ENCODE data around the gene NBAS.

The NBAS gene

DNA sequence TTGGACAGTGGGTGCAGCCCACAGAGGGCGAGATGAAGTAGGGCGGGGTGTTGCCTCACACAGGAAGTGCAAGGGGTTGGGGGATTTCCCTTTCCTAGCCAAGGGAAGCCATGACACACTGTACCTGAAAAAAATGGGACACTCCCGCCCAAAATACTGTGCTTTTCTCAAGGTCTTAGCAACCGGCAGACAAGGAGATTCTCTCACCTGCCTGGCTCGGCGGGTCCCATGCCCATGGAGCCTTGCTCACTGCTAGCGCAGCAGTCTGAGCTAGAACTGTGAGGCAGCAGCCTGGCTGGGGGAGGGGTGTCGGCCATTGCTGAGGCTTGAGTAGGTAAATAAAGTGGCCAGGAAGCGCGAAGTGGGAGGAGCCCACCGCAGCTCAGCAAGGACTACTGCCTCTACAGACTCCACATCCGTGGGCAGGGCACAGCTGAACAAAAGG lies 244.7 kb downstream of the NBAS start:
- TF ChIP-seq, protein P1, sequence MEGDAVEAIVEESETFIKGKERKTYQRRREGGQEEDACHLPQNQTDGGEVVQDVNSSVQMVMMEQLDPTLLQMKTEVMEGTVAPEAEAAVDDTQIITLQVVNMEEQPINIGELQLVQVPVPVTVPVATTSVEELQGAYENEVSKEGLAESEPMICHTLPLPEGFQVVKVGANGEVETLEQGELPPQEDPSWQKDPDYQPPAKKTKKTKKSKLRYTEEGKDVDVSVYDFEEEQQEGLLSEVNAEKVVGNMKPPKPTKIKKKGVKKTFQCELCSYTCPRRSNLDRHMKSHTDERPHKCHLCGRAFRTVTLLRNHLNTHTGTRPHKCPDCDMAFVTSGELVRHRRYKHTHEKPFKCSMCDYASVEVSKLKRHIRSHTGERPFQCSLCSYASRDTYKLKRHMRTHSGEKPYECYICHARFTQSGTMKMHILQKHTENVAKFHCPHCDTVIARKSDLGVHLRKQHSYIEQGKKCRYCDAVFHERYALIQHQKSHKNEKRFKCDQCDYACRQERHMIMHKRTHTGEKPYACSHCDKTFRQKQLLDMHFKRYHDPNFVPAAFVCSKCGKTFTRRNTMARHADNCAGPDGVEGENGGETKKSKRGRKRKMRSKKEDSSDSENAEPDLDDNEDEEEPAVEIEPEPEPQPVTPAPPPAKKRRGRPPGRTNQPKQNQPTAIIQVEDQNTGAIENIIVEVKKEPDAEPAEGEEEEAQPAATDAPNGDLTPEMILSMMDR (IDR thresholded peaks at IDR 0.05; ENCODE audit: low read depth, low read length), result no peak
- DNase-seq (ENCODE audit: low read depth, low spot score), result no peak

DNA sequence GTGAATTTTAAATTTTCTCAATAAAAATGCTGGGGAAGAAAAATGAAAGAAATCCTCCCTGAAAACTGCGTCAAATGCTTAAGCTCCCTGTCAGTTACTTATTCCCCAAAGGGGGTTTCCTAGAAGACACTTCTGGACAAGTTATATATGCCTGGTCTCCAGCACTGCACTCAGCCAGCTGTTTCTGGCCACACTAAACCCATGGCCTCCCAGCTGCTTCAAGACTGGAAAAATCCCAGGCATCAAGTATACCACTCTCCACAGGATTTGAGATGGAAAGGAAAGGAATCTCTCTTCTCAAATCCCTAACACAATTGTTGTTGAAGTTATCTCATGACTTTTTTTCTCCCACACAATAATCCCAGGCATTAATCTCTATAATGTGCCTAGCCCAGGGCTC lies 245.7 kb downstream of the NBAS start:
- H3K4me3 ChIP-seq (ENCODE audit: low read depth, low read length), result no peak overlapping the region
- no peak for DNase-seq (ENCODE audit: low read depth, low spot score)
- TF ChIP-seq, protein P1 (IDR thresholded peaks at IDR 0.05; ENCODE audit: low read depth, low read length), result no peak
- in situ Hi-C loops (cut with HindIII; ENCODE audit: low sequenced_read_pairs), result no loop called here

More for the DNA sequence above, 244.7 kb downstream of the NBAS start:
- H3K4me3 ChIP-seq (ENCODE audit: low read depth, low read length), result no peak overlapping the region
- in situ Hi-C loops (cut with HindIII; ENCODE audit: low sequenced_read_pairs), result no loop called here

DNA sequence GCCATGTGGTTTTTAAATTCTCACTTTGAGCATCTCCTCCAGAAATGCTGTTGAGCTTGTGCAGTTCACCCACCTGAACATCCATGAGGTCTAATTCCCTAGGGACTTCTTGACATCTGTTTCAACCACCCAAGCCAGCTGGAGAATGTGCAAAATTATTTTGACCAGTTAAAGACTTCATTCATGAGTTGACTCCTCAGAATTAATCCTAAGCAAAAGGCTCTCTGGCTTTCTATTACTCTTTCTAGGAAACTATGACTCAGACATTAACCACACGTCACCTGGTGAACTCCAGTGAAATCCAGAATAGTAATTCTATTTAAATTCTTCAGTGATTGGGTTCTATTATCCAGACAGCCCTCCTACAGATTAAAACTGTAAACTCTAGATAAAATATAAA lies 247.5 kb downstream of the NBAS start:
- in situ Hi-C loops (cut with HindIII; ENCODE audit: low sequenced_read_pairs), result no loop called here
- H3K4me3 ChIP-seq (ENCODE audit: low read depth, low read length), result no peak overlapping the region
- DNase-seq (ENCODE audit: low read depth, low spot score), result peak; percentile 77
- TF ChIP-seq, protein P1 (IDR thresholded peaks at IDR 0.05; ENCODE audit: low read depth, low read length), result no peak

DNA sequence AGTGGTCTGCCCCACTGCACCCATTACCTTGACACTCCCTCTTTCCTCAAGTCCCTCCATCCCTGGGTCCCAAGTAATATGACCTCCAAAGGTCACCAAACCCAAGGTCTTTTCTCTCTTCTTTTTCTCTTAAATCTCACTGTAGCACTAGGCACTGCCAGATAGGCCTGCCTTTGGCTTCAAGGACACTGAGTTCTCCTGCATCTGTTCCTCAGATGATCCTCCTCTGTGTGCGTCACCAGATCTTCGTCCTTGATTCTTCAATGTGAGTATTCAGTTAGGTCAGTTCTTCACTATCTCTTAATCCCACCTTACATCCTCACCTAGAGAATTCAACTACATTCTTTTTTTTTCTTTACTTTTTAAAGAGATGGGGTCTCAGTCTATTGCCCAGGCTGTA lies 249.2 kb downstream of the NBAS start:
- in situ Hi-C loops (cut with HindIII; ENCODE audit: low sequenced_read_pairs), result no loop called here

DNA sequence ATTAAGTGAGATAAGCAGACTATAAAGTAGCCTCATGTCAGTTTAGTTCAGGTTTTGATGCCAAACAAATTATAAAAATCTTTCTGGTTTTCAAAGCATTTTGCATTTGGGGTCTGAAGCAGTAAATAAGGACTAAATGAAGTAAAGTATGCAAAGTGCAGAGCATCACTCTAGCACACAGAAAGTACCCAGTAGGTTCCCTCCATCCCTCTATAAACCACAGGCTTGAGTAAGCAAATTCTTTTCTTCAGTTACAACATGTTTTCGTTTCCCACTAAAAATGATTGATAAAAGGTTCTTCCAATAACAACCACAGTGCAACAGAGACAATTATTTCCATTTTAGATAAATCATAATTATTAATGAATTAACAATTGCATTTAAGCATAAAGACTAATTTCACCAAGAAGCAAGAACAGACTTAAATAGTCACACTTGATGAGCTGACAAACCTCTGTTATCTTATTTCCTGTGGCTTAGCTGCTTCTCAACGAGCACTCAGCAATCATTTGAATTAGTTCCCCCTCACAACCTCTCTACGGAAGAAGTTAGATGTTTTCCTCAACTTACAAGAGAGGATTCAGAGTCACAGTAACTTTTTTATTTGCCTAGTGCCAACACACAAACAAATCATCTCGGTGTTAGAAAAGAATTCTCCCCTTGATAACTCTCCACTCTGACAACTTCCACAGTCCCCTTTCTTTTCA lies 249.8 kb downstream of the NBAS start:
- in situ Hi-C loops (cut with HindIII; ENCODE audit: low sequenced_read_pairs), result no loop called here
- H3K4me3 ChIP-seq (ENCODE audit: low read depth, low read length), result no peak overlapping the region
- peak; percentile 29 for DNase-seq (ENCODE audit: low read depth, low spot score)
- TF ChIP-seq, protein P1 (IDR thresholded peaks at IDR 0.05; ENCODE audit: low read depth, low read length), result no peak

More for the DNA sequence above, 249.2 kb downstream of the NBAS start:
- H3K4me3 ChIP-seq (ENCODE audit: low read depth, low read length), result no peak overlapping the region
- TF ChIP-seq, protein P1 (IDR thresholded peaks at IDR 0.05; ENCODE audit: low read depth, low read length), result no peak
- no peak for DNase-seq (ENCODE audit: low read depth, low spot score)

DNA sequence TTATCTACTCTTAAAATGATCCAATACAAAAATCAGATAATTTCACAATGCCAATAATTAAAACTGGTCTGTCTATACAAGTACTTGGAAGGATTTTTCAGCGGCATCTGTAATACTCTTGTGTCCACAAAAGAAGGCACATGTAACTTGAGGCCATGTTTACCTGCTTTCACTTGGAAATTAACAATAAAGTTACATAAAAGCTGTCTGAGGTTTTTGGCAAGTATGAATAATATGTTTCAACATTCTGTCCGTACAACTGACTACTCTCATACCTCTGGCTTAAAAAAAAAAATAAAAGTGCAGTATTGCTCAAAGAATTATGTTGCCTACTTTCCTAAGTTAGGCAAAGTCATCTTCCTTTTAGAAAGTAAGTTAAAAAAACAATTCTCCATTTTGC lies 253.6 kb downstream of the NBAS start:
- TF ChIP-seq, protein P1 (IDR thresholded peaks at IDR 0.05; ENCODE audit: low read depth, low read length), result no peak

More for the DNA sequence above, 253.6 kb downstream of the NBAS start:
- no peak overlapping the region for H3K4me3 ChIP-seq (ENCODE audit: low read depth, low read length)
- in situ Hi-C loops (cut with HindIII; ENCODE audit: low sequenced_read_pairs), result no loop called here
- no peak for DNase-seq (ENCODE audit: low read depth, low spot score)
